NCI-H345 treated with DMSO at 0.1 percent for 48 hours (cell line): ENCODE measurements around the gene SLC30A2.
A peak's percentile ranks its signal among the peaks of the same experiment; 100 is the strongest.

Experiments used
- DNase-seq: peaks from one replicate; lab custom pipeline; 2025; ENCODE audit not compliant: unreplicated experiment; lab: John Stamatoyannopoulos, UW

Gene SLC30A2

DNA sequence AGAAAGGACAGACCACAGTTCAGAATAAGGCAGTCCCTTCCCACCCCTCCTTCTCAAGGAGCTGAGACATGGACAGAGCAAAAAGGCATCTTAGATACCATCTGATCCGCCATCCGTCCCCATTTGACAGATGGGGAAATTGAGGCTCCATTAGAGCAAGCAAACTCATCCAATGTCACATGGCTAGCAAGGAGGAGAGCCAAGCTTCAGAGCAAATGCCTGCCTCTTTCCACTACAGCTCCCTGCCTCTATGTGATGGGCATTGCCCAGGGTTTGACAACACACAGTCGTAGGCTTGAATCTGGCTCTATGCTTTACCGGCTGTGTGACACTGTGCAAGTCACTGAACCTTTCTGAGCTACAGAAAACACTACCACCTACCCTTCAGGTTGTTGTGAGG is 3.9 kb downstream of the SLC30A2 start:
- DNase-seq: no peak

DNA sequence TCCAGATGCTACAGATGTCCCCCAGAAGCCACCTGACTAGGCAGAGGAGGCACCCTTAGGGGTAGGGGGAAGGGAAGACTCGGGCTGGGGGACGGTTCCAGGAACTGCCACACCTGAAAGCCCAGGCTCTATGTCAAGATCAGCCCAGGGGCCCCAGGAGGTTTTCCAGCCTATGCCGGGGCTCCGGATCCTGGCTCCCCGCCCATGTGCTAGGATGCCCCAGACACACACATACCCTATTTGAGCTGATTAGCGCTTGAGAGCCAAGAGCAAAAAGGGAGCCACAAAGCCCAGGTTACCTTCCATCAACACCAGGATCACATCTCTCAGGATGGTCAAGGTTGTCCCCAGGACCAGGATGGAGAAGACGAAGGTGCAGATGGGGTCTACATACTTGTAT is 4.5 kb downstream of the SLC30A2 start:
- no peak for DNase-seq

DNA sequence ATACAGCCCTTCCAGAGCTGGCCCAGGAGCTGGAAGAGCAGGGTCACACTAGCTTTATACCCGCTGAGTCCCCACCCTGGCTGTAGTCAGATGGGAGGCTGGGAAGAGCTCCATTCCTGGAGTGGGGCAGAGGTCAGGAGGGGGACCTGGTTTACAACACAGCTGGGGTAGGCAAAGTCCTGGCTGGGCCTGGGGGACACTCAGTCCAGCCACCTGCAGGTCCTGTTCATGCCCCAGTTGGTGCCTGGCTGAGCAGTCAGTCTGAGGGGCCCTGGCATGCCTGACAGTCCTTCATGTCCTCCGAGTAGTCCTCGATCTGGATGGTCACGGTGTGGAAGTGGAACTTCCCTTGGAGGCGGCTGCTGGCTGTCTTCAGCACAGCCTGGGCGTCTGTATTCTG is 7.0 kb downstream of the SLC30A2 start:
- no peak for DNase-seq

DNA sequence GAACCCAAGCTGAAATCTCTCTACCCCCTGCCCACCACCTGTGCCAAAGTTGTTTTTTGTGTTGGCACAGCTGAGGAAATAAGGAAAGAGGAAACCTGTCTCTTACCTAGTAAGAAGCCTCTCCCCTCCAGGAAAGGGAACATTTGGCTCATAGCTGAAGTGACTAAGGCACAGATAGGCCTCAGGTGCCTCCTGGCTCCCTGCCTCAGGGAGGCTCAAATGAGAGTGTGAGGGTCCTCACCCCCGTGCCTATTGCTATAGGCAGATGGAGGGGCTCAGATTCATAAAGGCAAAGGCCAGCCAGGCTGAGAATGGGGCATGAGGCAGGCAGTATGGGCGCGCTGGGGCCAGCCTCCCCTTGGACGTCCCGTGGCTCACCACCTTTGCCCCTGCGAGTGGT is 7.4 kb downstream of the SLC30A2 start:
- DNase-seq: no peak

DNA sequence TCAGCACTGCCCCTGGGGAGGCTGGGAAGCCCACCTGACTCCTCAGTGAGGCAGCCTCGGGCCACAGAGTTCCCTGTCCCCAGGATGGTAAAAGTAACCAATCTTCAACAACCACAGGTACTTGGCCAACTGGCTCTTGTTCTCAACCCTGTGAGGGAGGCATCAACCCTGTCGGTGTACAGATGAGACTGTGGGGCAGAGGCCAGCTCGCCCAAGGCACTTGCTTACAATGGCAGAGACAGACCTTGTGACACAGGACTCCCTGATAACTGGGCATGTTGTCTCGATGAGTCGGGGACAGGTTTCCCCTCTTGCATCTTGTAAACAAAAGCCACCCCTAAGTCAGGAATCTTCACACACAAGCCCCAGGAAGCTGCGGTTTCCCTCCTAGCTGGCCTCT is 8.0 kb downstream of the SLC30A2 start:
- no peak for DNase-seq

DNA sequence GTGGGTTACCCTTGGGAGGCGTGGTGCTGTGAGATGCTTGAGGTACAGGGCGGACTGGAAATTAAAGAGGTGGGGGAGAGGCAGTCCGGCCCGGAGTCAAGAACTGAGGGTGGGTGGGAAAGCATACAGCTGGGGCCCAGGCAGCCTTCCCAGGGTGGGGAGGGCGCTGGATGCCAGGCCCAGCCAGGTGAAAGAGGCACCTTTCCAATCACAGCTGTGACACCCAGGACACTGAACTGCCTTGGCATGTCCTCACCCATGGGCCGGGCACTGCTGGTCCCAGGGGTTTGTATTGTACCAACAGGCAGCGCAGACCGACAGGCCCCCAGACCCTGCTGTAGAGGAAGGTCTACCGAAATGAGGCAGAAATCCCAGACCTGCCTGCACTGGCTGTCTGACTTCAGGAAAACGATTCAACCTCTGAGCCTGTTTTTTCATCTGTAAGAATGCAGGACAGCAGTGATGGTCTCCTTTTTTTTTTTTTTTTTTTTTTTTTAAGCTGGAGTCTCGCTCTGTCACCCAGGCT is 9.1 kb downstream of the SLC30A2 start:
- no peak for DNase-seq

DNA sequence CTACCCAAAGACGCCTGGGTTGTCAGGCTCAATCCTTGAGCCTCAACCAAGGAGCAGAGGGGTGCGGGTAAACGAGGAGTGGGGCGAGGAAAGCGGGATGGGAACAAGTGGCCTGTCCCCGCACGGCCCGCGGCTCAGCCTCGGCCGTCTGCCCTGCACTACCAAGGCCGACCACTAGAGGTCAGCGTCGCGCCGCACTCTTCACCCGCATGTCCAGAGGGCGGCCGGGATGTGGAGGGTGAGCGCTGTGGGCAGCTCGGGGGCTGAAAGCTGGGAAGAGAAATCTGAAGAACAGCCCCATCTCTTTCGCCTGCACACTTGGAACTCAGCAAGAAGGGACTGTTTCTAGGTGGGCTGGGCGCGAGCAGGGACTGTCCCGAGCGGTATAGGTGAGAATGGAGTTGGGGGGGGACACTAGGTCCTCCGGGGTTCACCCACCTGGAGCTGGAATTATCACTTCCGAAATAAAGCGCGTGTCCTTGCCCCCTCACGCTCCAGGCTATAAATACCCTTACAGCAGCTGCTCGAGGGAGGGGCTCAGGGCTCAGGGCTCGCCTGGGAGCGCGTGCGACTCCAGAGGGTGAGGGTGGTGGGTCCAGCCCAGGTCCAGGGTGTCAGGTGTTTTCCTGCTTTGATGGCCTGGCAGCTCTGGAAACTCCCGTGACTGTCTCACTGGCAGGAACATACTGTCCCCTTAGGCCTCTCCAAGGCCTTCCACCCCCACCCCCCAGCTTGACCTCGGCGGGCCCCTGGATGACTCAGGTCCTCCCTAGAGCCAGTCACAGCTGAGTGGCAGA is 9.8 kb downstream of the SLC30A2 start:
- peak; percentile 16 for DNase-seq

DNA sequence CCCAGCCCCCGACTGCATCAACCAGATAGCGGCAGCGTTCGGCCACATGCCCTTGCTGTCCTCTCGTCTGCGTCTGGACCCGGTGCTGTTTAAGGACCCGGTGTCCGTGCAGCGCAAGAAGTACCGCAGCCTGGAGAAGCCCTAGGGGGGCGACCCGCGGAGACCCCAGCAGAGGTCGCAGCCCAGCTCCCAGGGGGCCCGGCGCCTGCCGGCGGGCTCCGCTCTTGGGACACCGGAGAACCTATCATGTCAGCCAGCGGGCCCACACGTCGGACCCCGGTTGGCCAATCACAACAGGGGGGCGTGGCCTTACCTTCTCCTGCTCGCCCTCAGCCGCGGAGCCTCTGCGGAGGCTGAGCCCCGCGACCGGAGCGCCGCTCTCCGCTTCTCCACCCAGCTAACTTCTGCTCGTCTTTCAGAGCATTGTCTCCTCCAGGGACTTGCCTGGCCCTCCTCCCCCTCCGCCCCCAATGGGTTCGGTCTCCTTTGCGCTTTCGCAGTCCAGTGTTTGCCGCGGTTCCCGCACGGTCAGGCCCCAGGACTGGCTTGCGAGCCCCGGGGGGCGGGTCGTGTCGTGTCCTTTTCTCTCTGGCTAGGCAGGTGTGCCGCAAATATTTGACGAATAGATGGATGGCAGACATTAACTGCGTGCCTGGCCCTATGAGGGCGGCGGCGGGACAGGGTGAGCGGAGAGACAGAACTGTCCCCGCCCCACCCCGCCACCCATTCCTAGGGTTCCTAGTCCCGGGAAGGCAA is 10.5 kb downstream of the SLC30A2 start:
- peak; percentile 82 for DNase-seq

DNA sequence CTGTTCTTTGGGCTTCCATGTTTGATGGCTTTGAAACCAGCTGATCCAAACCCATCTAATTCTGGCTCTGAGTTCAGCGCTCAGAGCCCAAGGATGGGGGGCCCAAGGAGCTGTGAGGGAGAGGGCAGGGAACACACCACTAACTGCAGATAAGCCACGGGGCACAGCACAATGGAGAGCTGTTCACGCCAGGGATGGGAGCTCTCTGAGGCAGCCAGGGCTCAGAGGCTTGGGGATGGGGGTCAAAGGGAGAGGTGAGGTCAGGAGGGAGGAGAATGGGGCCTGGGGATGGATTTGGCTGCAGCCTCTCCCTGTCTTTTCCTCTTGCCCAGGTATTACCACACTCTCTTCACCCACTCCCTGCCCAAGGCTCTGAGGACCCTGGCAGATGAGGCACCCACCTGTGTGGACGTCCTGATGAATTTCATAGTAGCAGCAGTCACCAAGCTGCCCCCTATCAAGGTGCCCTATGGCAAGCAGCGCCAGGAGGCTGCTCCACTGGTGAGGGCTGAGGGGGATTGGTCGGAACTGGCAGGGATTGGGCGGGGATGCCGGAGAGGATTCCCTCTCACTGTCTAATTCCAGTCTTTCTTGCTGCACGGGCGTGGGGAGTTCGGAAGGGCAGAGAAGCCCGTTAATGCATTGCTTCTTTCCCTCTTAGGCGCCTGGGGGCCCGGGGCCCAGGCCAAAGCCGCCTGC is 11.3 kb downstream of the SLC30A2 start:
- DNase-seq: no peak

DNA sequence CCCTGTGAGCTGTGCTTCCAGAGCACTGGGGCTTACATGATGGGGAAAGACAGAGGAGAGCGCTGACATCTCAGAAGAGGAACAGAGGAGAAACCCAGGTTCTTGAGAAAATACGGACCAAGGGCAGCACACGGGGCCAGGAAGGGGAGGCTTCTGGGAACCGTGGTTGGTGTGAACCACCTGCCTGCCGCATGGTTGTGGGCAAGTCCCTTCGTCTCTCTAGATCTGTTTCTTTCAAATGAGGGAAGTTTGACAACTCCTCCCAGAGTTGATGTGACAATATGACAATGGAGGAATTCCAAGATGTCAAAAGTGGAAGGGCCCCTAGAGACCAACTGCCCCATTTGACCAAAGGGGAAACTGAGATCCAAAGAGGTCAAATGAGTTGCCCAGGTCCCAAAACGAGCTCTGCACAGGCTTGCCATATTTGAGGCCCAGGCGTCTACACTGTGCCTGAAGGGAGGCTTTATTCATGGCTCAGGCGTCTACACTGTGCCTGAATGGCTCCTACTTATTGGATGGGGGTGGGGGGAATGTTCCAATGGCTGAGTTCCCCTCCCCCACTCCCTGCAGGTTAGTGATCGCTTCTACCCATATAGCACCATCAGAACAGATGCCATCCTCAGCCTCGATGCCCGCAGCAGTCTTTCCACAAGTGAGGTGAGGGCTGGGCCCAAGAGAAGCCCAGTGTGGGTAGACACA is 13.1 kb downstream of the SLC30A2 start:
- no peak for DNase-seq

DNA sequence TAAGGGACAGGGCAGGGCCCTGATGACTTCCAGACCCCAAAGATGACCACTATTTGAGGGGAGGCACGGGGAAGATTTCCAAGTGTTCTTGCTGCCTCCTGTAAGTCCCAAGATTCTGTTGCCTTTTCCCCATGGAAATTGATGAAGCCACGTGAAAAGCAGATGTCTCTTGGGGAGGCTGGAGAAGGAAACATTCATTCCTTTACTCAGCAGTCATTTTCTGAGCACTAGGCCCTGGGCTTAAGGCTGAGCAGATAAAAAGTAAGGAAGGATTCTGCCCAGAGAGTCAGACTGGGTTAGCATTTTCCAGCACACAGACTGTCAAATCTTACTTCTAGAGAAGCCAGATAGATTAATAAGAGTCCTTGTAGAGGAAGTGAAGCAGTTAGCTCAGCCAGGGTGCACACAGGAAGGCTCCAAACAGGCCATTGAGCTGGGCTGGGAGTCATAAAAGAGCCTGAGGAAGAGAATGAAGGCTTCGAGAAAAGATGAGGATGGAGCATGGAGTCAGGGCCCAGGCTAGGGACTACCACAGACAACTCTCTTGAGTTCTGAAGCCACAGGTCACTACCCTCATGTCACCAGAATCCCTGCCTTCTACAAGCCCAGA is 14.2 kb downstream of the SLC30A2 start:
- no peak for DNase-seq

DNA sequence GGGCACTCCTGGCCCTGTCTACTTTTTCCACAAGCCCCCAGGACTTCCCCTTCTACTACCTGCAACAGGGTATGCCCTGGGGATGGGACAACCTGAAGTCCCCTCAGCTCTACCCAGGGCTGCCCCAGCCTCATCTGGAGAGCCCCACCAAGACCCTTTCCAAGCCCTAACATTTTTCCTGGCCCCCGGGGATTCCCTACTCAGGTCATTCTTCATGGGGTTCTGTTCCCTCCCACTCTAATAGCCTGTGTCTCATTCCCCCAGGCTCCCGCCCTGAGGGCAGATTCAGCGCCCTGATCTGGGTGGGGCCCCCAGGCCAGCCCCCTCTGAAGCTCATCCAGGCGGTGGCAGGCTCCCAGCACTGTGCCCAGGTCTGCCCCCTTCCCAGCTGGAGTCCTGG is 14.7 kb downstream of the SLC30A2 start:
- DNase-seq: no peak

DNA sequence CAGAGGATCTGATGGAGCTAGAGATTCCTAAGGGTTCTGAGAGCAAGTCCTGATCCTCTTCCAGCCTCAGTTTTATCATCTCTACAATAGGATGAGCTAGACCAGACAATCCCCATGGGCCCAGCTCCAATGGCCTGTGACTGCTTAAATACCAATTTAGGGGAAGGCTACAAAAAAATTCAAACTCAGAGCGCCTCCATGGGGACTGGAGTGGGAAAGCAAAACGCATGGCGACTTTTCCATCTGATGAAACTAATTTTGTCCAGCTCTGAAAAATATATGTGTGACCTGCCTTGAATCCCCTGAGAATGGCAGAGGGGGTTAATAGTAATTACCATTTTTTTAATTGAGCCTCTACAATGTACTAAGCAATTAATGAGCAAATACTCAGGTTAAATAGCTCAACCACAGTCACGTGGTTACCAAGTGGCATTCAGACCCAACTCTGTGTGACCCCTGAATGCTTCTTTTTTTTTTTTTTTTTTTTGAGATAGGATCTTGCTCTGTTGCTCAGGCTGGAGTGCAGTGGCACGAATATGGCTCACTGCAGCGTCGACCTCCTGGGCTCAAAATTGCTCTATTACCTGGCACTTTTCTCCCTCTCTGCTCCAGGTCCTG is 15.9 kb downstream of the SLC30A2 start:
- DNase-seq: no peak

DNA sequence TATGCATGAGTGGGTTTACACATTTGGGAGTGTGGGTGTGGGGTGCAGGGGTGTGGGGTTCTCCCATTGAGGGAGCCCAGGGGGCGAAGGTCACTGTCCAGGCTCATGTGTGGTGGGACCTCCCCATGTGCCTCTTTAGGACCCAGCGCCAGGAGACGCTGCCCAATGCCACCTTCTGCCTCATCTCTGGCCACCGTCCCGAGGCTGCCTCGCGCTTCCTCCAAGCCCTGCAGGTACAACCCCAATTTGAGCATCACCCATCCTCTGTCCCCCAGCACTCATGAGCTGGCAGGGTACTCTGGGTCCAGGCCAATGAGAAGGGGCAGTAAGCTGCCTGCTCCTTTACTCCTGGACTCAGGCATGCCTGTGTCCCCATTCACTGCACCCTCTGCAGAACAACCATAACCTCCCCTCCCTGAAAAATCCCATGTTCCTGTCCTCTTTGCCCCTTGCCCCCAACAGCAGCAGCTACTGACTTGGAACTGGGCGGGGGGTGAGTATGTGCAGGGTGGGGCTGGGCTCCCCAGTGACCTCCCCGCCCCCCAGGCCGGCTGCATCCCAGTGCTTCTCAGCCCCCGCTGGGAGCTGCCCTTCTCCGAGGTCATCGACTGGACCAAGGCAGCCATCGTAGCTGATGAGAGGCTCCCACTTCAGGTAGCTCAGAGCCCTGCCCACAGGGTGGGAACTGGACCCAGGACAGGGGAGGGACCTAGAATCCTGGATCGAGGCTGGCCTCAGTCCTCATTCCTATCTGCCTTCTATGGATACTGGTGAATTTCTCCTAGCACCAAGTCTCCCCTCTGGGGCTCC is 16.7 kb downstream of the SLC30A2 start:
- DNase-seq: no peak

DNA sequence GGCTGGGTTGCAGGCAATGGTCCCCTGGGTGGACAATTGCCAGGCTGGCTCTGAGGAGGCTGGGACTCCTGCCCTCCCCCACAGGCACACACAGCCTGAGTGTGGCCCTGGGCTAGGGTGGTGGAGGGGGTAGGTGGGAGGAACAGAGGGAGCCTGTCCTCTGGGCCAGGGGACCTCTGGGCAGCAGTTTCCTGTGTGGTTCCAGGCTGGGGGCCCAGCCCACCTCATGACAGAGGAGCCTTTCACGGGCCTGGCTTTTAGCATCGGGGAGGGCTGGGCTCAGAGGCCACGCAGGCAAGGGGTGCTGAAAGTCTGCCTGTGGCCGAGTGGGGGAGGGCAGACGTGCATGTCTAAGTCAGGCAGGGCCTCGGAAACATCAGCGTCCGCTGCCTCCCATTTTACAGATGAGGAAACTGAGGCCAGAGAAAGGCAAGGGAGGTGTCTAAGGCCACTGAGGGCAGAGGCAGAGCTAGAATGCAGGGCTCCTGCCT is 17.4 kb downstream of the SLC30A2 start:
- DNase-seq: no peak

DNA sequence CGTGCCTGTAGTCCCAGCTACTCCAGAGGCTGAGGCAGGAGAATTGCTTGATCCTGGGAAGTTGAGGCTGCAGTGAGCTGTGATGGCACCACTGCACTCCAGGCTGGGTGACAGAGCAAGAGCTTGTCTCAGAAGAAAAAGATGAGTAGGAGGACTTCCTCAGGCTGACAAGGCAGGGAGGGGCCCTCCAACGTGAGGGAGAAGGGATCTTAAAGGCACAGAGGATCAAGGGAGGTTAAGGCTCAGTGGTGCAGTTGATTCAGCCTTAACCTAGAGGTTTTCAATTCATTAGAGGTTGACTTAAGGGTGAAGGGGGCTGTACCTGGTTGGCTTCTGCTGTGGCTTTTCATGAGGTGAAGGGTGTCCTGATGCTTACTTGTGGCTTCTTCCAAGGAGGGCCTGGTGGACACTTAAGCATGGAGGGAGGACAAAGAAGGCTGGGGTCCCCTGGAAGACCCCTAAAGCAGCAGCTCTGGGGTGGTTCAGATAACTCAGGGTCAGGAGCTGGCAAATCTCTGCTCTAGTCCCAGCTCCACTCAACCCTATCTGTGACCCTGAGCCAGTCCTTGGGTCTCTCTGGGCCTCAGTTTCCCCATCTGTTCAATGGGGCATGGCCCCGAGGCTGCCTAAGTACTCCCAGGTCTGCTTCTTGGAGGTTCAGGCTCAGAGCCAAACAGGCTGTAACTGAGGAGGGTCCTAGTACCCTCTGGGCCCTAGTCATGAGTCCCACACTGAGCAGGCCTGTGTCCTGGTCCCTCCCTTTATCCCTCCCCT is 18.0 kb downstream of the SLC30A2 start:
- peak; percentile 67 for DNase-seq

DNA sequence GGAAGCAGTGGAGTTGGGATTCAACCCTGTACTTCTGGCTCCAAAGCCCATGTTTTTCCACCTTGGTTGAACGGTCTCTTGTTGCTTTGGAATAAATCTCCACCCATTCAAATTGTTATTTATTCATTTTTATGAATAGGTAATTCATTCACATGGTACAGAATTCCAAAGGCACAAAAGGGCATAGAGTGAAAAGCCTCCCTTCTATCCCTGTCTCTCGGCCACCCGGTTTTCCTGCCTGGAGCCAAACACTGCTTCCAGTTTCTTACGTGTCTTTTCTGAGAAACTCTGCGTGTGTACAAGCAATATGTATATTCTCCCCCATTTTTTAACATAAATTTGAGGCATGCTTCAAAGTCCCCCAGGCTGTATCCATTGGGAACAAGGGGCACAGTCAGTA is 20.4 kb downstream of the SLC30A2 start:
- DNase-seq: no peak

DNA sequence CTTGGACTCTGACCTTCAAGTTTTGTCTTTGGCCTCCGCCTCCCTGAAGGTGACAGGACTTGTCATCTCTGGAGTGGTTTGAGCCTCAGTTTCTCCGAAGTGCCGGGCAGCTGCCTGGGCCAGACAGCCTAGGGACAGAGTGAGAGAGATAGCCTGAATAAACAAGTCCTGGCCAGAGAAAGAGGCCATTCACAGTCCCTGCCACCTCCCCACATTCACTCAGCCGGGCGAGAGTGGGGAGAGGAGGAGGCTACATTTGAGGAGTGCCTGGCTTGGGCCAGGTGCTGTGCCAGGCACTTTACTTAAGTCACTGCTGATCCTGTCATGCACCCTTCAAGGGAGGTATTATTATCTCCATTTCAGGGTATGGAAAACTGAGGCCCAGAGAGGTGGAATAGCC is 20.9 kb downstream of the SLC30A2 start:
- no peak for DNase-seq
